Stimulated activated CD8-positive, alpha-beta memory T cell treated with anti-CD3 and anti-CD28 coated beads, Interleukin-12 subunit alpha, Interleukin-12 subunit beta, amount 100 ng/mL, for 24 hours (primary cell): ENCODE results near the gene PAGR1.
"Not testable (repeated sequence)": the region's sequence is repeated elsewhere in the genome, so short reads cannot be mapped to it uniquely, and the experiment has no call there.

Experiments
- DNase-seq: peaks from one replicate; pipeline ENCODE4 v3.0.0-alpha.2; 2020; ENCODE audit errors: extremely low read depth

The PAGR1 gene

DNA sequence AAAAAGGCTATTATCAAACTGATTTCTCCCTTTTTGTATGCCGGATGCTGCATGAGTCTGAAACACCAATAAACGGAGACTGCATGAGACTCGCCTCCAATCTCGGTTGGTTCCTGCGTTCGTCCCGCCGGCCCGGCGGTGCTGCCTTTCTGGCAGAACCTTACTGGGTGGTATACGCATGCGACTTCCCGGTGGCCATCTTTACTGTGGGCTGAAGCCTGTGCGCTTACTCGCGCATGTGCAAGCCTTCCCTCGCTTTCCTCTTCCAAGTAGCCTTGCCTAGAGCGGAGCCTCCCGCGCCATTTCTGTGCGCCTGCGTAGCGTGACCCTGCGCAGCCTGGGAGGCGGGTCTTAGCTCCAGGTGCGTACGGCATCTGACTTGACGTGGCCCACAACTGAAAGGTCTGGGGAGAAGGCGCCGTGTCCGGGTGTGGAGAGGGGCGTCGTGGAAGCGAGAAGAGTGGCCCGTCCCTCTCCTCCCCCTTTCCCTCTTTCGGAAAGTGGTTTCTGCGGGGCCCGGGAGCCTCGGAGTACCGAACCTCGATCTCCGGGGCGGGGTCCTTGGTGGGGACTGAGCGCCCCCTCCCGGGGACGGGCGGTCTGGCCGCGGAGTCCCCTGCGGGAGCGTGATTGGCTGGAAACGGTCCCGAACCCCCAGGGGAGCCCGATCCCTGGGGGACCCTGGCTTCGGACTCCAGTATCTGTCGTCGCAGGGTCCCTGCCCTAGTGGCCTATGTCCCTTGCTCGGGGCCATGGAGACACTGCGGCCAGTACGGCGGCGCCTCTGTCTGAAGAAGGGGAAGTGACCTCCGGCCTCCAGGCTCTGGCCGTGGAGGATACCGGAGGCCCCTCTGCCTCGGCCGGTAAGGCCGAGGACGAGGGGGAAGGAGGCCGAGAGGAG, at the start of gene PAGR1:
Gene PAGR1, plus strand, starts transcription at position 360 of the 901 bp plus-strand sequence. Its CDS starts 374 bp downstream, at position 734.
- peak; percentile 91 for DNase-seq

- DNase-seq = no peak
These were observed 49.4 kb upstream of the PAGR1 start for GRCh38 chr16:29766571-29766970.

DNA sequence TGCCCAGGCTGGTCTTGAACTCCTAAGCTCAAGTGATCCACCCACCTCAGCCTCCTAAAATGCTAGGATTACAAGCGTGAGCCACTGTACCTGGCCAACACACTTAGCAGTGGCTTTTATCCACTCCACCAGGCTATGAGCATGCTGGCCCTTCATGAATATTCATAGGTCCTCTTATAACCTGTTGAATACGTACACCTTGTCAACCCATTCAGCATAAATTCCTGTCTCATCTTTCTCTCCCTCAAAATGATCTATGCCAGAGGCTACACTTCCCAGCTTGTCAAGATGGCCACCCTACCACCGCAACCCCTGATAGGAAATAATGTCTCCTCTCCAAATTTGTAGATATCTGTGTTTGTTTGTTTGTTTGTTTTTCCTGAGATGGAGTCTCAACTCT, 48.9 kb upstream of the PAGR1 start:
- no peak for DNase-seq

DNA sequence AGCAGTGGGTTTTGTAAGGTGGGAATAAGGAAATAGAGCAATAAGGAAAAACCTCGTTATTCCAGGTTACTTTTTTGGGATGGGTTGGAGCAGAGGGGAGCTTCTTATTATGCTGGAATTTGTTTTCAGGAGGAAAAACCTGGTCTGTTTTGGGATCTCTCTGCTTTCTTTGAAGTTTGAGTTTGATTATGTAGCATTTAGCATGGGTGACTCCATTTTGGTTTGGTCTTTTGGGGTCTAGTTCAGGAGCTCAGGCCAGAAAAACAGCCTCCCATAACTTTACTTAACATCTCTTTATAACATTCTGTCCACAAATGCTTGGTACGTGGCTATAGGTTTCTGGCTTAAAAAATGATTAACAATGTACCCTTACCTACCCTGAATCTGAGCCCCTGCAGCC, 46.4 kb upstream of the PAGR1 start:
- DNase-seq = no peak

DNA sequence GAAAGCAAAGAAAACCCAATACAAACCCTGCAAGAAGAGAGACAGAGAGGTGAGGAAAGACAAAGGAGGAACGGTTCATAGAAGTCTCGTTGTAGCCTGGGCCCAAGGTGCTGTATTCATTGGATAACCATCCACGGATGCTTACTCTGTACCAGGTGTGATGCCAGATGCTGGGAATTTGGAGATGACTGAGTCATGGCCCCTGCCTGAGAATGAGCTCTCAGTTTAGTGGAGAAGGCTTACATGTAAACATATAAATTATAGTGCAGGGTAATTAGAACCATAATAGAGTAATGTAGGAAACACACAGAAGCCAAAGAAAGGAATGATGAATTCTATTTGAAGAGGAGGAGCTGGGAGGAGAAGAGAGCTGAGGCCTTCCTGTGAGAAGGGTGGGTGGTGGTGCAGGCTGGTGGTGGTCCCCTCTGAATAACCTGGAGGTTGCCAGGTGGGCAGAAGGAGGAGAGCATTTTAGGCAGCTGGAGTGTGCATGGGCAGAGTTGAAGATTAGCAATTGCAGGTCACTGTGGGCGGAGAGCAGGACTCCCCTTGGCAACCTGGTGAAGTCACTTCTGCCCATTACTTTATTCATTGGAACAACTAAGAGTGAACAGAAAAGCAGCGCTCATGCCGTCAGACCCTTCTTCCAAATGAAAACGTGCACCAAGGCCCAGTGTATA, 45.6 kb upstream of the PAGR1 start:
- no peak for DNase-seq

DNA sequence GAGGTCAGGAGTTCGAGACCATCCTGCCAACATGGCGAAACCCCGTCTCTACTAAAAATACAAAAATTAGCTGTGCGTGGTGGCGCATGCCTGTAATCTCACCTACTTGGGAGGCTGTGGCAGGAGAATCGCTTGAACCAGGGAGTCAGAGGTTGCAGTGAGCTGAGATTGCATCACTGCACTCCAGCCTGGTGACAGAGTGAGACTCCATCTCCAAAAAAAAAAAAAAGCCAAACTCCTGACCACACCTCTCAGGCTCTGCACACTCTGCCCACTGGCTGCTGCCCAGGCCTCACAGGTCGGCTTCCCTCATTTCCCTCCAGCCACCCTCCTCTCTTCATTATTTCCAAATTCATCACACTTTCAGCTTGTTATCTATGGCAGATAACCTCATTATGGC, 43.6 kb upstream of the PAGR1 start:
- not testable (repeated sequence) for DNase-seq

GRCh38 chr16:29774730-29775129, 41.2 kb upstream of the PAGR1 start:
- DNase-seq = no peak

GRCh38 chr16:29775742-29776408, 40.1 kb upstream of the PAGR1 start:
- no peak for DNase-seq

- DNase-seq = no peak
These were observed 38.2 kb upstream of the PAGR1 start, which contains the start of gene ZG16 for GRCh38 chr16:29777576-29778350. Gene ZG16, plus strand, starts transcription at chr16:29778256. Its CDS starts 1,011 bp downstream, at chr16:29779267.

GRCh38 chr16:29779474-29779873, 36.5 kb upstream of the PAGR1 start:
- no peak for DNase-seq

DNA sequence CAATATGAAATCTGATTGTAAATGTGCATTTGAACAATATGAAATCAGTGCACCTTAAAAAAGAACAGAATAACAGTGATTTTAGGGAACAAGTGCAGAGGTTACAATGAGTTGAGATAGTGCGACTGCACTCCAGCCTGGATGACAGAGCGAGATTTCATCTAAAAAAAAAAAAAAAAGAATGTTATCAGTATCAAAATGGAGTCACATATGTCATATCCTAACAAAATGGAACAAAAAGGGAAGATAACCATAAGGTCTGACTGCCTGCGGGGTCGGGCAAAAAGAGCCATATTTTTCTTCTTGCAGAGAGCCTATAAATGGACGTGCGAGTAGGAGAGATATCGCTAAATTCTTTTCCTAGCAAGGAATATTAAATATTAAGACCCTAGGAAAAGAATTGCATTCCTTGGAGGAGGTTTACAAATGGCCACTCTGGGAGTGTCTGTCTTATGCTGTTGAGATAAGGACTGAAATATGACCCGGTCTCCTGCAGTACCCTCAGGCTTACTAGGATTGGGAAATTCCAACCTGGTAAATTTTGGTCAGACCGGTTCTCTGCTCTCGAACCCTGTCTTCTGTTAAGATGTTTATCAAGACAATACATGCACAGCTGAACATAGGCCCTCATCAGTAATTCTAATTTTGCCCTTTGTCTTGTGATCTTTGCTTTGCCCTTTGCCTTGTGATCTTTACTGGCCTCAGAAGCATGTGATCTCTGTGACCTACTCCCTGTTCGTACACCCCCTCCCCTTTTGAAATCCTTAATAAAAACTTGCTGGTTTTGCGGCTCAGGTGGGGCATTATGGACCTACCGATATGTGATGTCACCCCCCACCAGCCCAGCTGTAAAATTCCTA, 32.6 kb upstream of the PAGR1 start:
- not testable (repeated sequence) for DNase-seq

- DNase-seq = no peak
These were observed 31.8 kb upstream of the PAGR1 start for GRCh38 chr16:29784157-29784556.

DNA sequence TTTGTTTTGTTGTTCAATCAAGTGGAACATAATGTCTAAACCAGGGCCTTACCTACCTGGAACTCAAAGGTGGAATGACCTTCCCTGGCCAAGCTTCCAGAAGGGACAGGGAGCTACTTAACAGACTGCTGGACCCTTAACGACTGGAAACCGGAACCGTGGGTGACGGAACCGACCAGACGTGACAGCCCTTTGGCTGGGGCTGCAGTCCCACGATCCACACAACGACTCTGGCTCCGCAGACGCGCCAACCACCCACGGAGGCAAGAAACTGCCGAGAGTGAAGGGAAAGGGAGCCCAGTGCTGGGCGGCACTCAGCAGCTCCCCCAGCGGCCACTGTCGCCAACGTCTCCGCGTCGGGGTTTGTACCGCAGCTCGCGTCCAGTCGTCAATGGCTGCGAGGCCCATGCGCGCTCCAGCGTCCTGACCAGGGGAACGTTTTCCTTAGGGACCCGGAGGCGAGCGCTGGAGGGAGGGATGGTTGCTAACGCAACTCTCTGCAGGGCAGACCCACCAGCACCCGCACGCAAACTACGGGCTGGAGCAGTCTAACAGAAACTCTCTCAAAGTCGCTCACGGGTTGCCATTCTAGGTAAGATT, 31.0 kb upstream of the PAGR1 start:
- no peak for DNase-seq

- not testable (repeated sequence) for DNase-seq
These were observed 28.8 kb upstream of the PAGR1 start for GRCh38 chr16:29787155-29787554.

DNA sequence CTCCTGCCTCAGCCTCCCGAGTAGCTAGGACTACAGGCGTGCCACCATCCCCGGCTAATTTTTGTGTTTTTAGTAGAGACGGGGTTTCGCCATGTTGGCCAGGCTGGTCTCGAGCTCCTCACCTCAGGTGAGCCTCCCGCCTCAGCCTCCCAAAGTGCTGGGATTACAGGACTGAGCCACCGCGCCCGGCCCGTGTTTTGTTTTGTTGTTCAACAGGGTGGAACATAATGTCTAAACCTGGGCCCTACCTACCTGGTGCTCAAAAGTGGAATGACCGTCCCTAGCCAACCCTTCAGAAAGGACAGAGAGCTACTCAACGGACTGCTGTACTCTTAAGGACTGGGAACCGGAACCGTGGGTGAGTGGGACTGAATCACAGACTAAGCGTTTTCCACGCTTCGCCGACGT, 26.2 kb upstream of the PAGR1 start:
- DNase-seq = no peak

GRCh38 chr16:29790183-29790948, 25.6 kb upstream of the PAGR1 start, which contains the start of gene KIF22:
Gene KIF22, plus strand, starts transcription at chr16:29790751. Its CDS starts 9 bp downstream, at chr16:29790760.
- DNase-seq = peak; percentile 99

DNA sequence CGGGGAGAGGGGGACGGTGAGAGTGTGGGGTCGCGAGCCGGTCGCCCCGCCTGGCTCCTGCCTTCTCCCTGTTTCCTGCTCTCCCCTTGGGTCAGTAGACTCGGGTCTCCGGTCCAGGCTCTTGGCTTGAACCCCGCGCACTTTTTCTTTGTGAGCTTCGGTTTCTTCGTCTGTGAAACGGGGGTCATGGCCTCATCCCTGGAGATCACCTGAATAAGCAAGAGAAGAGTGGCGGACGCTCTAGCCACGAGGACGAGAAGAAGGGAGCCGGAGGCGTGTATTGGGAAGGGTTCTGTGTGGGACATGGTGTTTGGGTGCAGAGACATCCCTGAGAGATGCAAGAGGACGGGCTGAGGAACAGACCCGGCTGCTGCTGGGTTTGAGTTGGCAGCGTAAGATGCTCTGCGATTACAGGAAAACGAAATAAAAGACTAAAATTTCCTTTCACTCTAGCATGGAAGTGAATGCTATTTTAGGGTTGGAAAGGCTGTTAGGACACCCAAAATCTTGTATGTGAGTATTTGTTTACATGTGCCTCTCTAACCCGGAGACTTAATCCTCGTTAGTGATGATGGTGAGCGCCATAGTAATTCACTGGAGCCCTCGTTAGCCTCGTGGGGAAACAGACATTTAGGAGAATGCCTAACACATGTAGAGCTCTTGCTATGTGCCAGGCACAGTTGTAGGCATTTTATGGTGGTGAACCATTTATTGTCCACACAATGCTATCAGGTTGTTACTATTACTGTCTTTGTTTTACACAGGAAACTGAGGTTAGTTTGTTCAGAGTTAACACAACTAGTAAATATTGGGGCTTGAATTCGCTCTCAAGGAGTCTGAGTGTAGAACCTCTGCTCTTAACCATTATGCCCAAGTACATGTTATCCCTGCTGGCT, 24.8 kb upstream of the PAGR1 start:
- DNase-seq = no peak
